A549 (cell line): Measurements from ENCODE around the gene RARA. TPM values are rescaled to one million over a fixed set of nuclear protein-coding genes. Genes with fewer than 3 reads are reported as not detected.
"Not testable (repeated sequence)": the region's sequence is repeated elsewhere in the genome, so short reads cannot be mapped to it uniquely, and the experiment has no call there.

ENCODE experiments used
- ATAC-seq, 2 experiments: fragments of 200-7000 bp in 1 of 2; fragments of >200 bp in 1 of 2; cut with Nextera tagmentation in 1 of 2; cut with Tn5 transposase in 1 of 2; 3 replicates each; pipeline versions ENCODE4 v1.8.0 to v1.9.1; 2018 to 2020; ENCODE audit warnings: mild to moderate bottlenecking in 1 of 2, moderate library complexity in 1 of 2
- CTCF ChIA-PET: fragments of 300-600 bp; sonication (Branson Sonifier 250); formaldehyde crosslinking; extraction: SDS; loops from one replicate; lab custom pipeline; 2021; ENCODE audit warnings: antibody characterized with exemption, inconsistent platforms; lab: Yijun Ruan, JAX
- POLR2A ChIA-PET: fragments of 350-600 bp; formaldehyde crosslinking; extraction: SDS; loops from one replicate; lab custom pipeline; 2021; ENCODE audit warnings: antibody characterized with exemption, inconsistent platforms; lab: Yijun Ruan, JAX
- DNase-seq, 2 experiments: peaks; one replicate each; pipeline versions ENCODE4 v3.0.0 to v3.0.0-alpha.2; 2011 to 2016; ENCODE audit warnings: low read depth in 1 of 2, low spot score in 1 of 2
- FAIRE-seq: peaks from 2 replicates; lab custom pipeline; 2011; peaks lifted over from hg19 to GRCh38; lab: Jason Lieb, UNC
- H3K27ac ChIP-seq, 2 experiments: fragments of >200 bp; sonication (Bioruptor Twin); formaldehyde crosslinking; 3 replicates each; pipeline ENCODE4 v1.5.1; 2016 to 2017
- H3K4me1 ChIP-seq: fragments of >200 bp; sonication (Bioruptor Twin); formaldehyde crosslinking; 3 replicates; pipeline ENCODE4 v1.6.1; 2016
- H3K4me2 ChIP-seq: fragments of >200 bp; sonication (Bioruptor Twin); formaldehyde crosslinking; 3 replicates; pipeline ENCODE4 v1.6.1; 2016
- H3K4me3 ChIP-seq: fragments of >200 bp; sonication (Bioruptor Twin); formaldehyde crosslinking; 3 replicates; pipeline ENCODE4 v1.5.1; 2016
- H3K9me3 ChIP-seq: fragments of >200 bp; sonication (Bioruptor Twin); formaldehyde crosslinking; 3 replicates; pipeline ENCODE4 v1.6.1; 2016
- CBX2 ChIP-seq: fragments of 200-600 bp; sonication (generic); IDR thresholded peaks from 2 replicates; pipeline ENCODE4 v1.6.1; 2016; ENCODE audit warnings: low read depth, mild to moderate bottlenecking, borderline replicate concordance
- CEBPB ChIP-seq, 2 experiments: fragments of >200 bp in 1 of 2; sonication (Bioruptor Twin) in 1 of 2; formaldehyde crosslinking in 1 of 2; IDR thresholded peaks; 2 replicates each; pipeline ENCODE4 v1.6.1; 2012 to 2016
- CHD2 ChIP-seq: fragments of 150-350 bp; IDR thresholded peaks from 2 replicates; pipeline ENCODE4 v1.6.1; 2014; ENCODE audit warnings: low read length; ENCODE audit not compliant: partially characterized antibody
- EHMT2 ChIP-seq: fragments of 200-600 bp; sonication (generic); IDR thresholded peaks from 2 replicates; pipeline ENCODE4 v1.6.1; 2016; ENCODE audit warnings: antibody characterized with exemption, low read depth, mild to moderate bottlenecking, moderate library complexity
- EP300 ChIP-seq, 2 experiments: fragments of >200 bp; sonication (Bioruptor Twin); formaldehyde crosslinking; IDR thresholded peaks; 2 replicates in 1 of 2; 3 replicates in 1 of 2; pipeline ENCODE4 v1.6.1; 2016 to 2017
- FOSL2 ChIP-seq, 2 experiments: fragments of 450-650 bp in 1 of 2; fragments of >200 bp in 1 of 2; sonication (Bioruptor Twin) in 1 of 2; formaldehyde crosslinking; IDR thresholded peaks; 2 replicates each; pipeline versions ENCODE4 v1.5.0 to v1.6.1; 2016 to 2020; ENCODE audit warnings: mild to moderate bottlenecking in 1 of 2, moderate library complexity in 1 of 2
- FOXS1 ChIP-seq: fragments of 250-450 bp; sonication (Bioruptor Pico); IDR thresholded peaks from 2 replicates; pipeline ENCODE4 v1.5.0; 2020; ENCODE audit warnings: mild to moderate bottlenecking, moderate library complexity
- HDAC2 ChIP-seq: fragments of 200-600 bp; sonication (generic); IDR thresholded peaks from 2 replicates; pipeline ENCODE4 v1.6.1; 2016
- HOXA7 ChIP-seq: fragments of 250-450 bp; sonication (Bioruptor Pico); IDR thresholded peaks from 2 replicates; pipeline ENCODE4 v1.5.0; 2020; ENCODE audit warnings: mild to moderate bottlenecking, moderate library complexity
- HOXB13 ChIP-seq: fragments of 250-450 bp; sonication (Bioruptor Pico); IDR thresholded peaks from 2 replicates; pipeline ENCODE4 v1.5.0; 2020; ENCODE audit warnings: low read depth, mild to moderate bottlenecking, moderate library complexity
- HOXB5 ChIP-seq: fragments of 250-450 bp; sonication (Bioruptor Pico); IDR thresholded peaks from 2 replicates; pipeline ENCODE4 v1.5.0; 2020; ENCODE audit warnings: mild to moderate bottlenecking, moderate library complexity
- JUNB ChIP-seq: fragments of >200 bp; sonication (Bioruptor Twin); formaldehyde crosslinking; IDR thresholded peaks from 2 replicates; pipeline ENCODE4 v1.6.1; 2016
- KDM5A ChIP-seq: fragments of 200-600 bp; sonication (generic); IDR thresholded peaks from 2 replicates; pipeline ENCODE4 v1.6.1; 2016; ENCODE audit warnings: antibody characterized with exemption, mild to moderate bottlenecking
- MAZ ChIP-seq: fragments of 150-350 bp; IDR thresholded peaks from 2 replicates; pipeline ENCODE4 v1.6.1; 2014; ENCODE audit warnings: antibody characterized with exemption, low read depth, low read length, borderline replicate concordance
- MYC ChIP-seq: IDR thresholded peaks from 2 replicates; pipeline ENCODE4 v1.6.1; 2012; ENCODE audit warnings: mild to moderate bottlenecking, inconsistent platforms, low read length, improper control_type of control experiment, borderline replicate concordance
- NPAS2 ChIP-seq: fragments of 250-450 bp; sonication (Bioruptor Pico); IDR thresholded peaks from 2 replicates; pipeline ENCODE4 v1.8.0; 2022; ENCODE audit warnings: mild to moderate bottlenecking, moderate library complexity, borderline replicate concordance
- NR3C1 ChIP-seq: fragments of >200 bp; sonication (Bioruptor Twin); formaldehyde crosslinking; IDR thresholded peaks from 3 replicates; pipeline ENCODE4 v1.6.1; 2017
- POLR2A ChIP-seq: IDR thresholded peaks from 2 replicates; pipeline ENCODE4 v1.6.1; 2012; ENCODE audit warnings: mild to moderate bottlenecking, low read length
- POLR2AphosphoS2 ChIP-seq: conservative IDR thresholded peaks from 2 replicates; pipeline ENCODE4 v1.6.1; 2012; ENCODE audit warnings: low read length, improper control_type of control experiment, inconsistent platforms
- RCOR1 ChIP-seq: fragments of 150-350 bp; IDR thresholded peaks from 2 replicates; pipeline ENCODE4 v1.6.1; 2014; ENCODE audit warnings: antibody characterized with exemption, low read length, low read depth
- RFX5 ChIP-seq: fragments of 450-650 bp; IDR thresholded peaks from 2 replicates; pipeline ENCODE4 v1.7.1; 2014; ENCODE audit warnings: antibody characterized with exemption, mild to moderate bottlenecking, moderate library complexity
- SMC3 ChIP-seq: fragments of >200 bp; sonication (Bioruptor Twin); formaldehyde crosslinking; IDR thresholded peaks from 3 replicates; pipeline ENCODE4 v1.6.1; 2018; ENCODE audit warnings: inconsistent platforms
- TP53 ChIP-seq: fragments of 250-450 bp; sonication (Bioruptor Pico); IDR thresholded peaks from 2 replicates; pipeline ENCODE4 v1.5.0; 2021; ENCODE audit warnings: mild to moderate bottlenecking, moderate library complexity
- ZC3H11A ChIP-seq: fragments of 450-650 bp; IDR thresholded peaks from 2 replicates; pipeline ENCODE4 v1.6.1; 2014; ENCODE audit warnings: antibody characterized with exemption, mild to moderate bottlenecking
- ZFP36 ChIP-seq: fragments of 450-650 bp; IDR thresholded peaks from 2 replicates; pipeline ENCODE4 v1.6.1; 2014; ENCODE audit warnings: borderline replicate concordance; ENCODE audit not compliant: partially characterized antibody
- ZNF302 ChIP-seq: fragments of 250-450 bp; sonication (Bioruptor Pico); IDR thresholded peaks from 2 replicates; pipeline ENCODE4 v1.9.0; 2021; ENCODE audit warnings: inconsistent platforms, mild to moderate bottlenecking, moderate library complexity
- WGBS: methylation state at CpG from one replicate; pipeline ENCODE4 v1.1.6; 2017; ENCODE audit errors: missing lambda C conversion rate; 5-methylcytosine and 5-hydroxymethylcytosine counted together
- polyA plus RNA-seq, 4 experiments: library from polyadenylated mRNA; depleted of rRNA in 3 of 4; stranded (reverse); fragments of >200 nt; fragmentation: RNase III in 1 of 4; extraction: RNeasy Plus Mini Kit Qiagen cat#74134 plus additional on column Dnase treatment in 1 of 4; gene quantifications; 2 replicates in 3 of 4; 3 replicates in 1 of 4; pipeline ENCODE4 v1.2.3, GENCODE V29; 2011 to 2017
- TF ChIP-seq, protein P1 (sequence below): fragments of 250-450 bp; sonication (Bioruptor Pico); IDR thresholded peaks from 2 replicates; pipeline ENCODE4 v1.5.0; 2020; ENCODE audit warnings: low read depth, mild to moderate bottlenecking, moderate library complexity

Gene RARA
- polyA plus RNA-seq, 2 of the 4 experiments (the other 2 are of a cell fraction) = 8.6 to 17.2 TPM

DNA sequence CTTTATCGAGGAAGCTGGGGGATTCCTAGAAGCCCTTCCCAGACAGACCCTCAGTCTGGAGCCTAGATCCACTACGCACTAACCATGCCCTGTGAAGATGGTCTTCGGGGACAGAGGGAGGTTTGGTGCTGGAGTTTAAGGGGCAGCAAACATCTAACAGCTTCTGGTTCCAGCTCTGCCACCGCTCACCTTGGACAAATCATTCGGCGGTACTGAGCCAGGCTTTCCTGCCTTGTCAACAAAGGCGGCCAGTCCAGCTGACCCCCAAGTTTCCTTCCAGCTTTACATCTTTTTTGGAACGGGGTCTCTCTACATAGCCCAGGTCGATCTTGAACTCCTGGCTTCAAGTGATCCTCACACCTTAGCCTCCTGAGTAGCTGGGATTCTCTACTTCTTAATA, 55.9 kb downstream of the RARA start (continued):
- TF ChIP-seq ZC3H11A (no peak), MYC (no peak), NPAS2 (CRISPR knock-in tag) (no peak)

DNA sequence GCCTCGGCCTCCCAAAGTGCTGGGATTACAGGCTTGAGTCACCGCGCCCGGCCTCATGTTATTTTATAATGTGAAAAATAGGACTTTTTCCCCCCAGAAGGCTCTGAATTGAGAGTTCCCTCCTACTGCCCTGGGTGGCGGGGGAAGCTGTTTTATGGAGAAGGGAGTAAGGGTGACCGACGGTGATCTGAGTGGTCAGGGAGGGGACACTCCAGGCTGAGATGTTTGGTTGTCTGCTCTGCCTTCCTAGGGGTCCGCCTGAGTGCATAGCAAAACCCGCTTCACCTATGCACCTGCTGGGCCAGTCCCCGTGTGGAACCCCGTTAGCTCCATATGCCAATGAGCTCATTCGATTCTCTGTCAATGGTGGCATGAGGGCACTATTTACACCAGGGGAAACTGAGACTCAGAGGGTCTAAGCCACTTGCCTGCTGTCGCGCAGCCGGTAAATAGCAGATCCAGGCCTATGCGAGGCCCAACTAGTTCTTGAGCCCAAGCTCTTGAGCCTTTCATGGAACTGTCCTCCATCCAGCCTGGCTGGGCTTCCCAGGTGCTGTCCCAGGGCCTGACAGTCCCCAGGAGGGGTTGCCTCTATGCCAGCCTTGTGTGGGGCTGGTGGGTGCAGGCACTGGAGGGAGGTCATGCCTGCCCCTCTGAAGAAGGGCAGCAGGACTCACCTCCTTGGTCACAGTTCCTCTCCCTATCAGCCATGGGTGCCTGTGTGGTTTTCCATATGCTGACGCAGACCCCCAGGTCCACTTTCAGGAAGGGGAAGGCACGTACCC, 57.3 kb downstream of the RARA start:
- DNase-seq = no peak
- TF ChIP-seq ZNF302 (CRISPR knock-in tag) (no peak), CBX2 (no peak), HOXA7 (no peak), EHMT2 (no peak), EP300 (IDR thresholded peaks at IDR 0.05) (no peak), FOXS1 (CRISPR knock-in tag) (no peak), NPAS2 (CRISPR knock-in tag) (no peak), RCOR1 (no peak), HOXB13 (CRISPR knock-in tag) (no peak)
- Histone ChIP-seq H3K9me3 (no peaks in the 10 kb centered on the region), H3K4me2 (no peak overlapping the region), H3K4me1 (peaks cover 24% of the 10 kb centered on the region), H3K27ac (no peak overlapping the region), H3K4me3 (no peak overlapping the region)
- ChIA-PET POLR2A (no interaction called here), CTCF (interaction anchor here (0.6 to 40.3 kb wide), 17 partner anchors 8 to 1301 kb away, joined by 3 to 2395 read pairs (median 9); partner anchors contain the start of genes CDC6, IGFBP4, RARA and TOP2A)
- FAIRE-seq = no peak
- WGBS = 96% methylated on average over 18 of the region's 18 CpGs
- ATAC-seq = no peak

DNA sequence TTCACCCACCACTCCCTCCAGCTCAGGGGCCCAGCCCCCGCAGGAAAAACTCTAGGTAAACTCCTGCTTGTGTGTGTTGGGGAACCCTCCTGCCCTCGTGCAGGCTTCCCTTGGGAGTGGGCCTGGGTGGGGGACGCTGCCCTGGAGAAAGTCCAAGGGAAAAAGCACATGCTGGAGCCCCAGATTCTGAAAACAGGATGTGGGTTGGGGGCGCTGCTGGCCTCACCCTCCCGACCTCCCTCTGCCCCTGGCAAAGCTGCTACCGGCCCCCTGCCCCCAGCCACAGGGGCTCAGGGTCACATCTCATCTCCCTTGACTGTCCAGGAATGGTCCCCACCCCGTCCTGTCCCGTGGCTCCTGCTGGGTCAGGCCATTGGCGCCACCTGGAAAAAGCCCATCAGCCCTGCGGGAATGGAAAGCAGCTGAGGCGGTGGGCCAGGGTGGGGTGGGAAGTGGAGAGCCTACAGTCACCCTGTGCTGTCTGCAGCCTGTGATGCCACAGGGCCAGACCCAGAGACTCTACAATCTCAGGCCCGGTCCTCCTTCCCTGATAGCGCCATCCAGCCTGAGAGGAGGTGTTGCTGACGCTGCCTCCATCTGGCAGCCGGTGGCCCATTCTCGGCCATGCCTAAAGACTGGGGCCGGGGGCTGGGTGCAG, 58.0 kb downstream of the RARA start:
- Histone ChIP-seq H3K4me1 (peaks cover 17% of the 10 kb centered on the region), H3K4me2 (no peak overlapping the region), H3K27ac (no peak overlapping the region), H3K9me3 (no peaks in the 10 kb centered on the region), H3K4me3 (no peak overlapping the region)
- ChIA-PET POLR2A (interaction anchor here (0.7 kb wide), 1 partner anchor 274 kb away, joined by 4 read pairs; no protein-coding TSS in a partner anchor), CTCF (interaction anchor here (0.6 to 40.3 kb wide), 11 partner anchors 8 to 1289 kb away, joined by 3 to 2395 read pairs (median 6); partner anchors contain the start of genes CDC6, IGFBP4, RARA and TOP2A)
- no peak for TF ChIP-seq POLR2AphosphoS2
- no peak for TF ChIP-seq CEBPB (IDR thresholded peaks at IDR 0.05)
- TF ChIP-seq CBX2 = no peak
- TF ChIP-seq KDM5A = no peak
- no peak for TF ChIP-seq TP53
- no peak for TF ChIP-seq SMC3
- FAIRE-seq (no peak), DNase-seq (no peak), ATAC-seq (no peak)
- 85% methylated on average over 15 of the region's 17 CpGs for WGBS

DNA sequence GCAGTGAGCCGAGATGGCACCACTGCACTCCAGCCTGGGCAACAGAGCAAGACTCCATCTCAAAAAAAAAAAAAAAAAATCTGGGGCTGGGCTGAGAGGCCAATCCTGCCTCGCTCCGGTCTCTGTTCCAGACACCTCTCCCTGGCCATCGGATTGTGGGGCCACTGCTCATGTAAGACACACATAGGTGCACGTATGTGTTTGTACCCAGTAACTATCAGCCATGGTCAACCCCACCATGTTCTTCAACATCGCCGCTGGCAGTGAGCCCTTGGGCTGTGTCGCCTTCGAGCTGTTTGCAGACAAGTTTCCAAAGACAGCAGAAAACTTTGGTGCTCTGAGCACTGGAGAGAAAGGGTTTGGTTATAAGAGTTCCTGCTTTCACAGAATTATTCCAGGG, 58.7 kb downstream of the RARA start:
- FAIRE-seq, H3K27ac ChIP-seq, H3K4me3 ChIP-seq, H3K9me3 ChIP-seq, DNase-seq, ATAC-seq, H3K4me2 ChIP-seq: not testable (repeated sequence)
- ChIA-PET CTCF (interaction anchor here (0.6 to 40.3 kb wide), 7 partner anchors 7 to 55 kb away, joined by 3 to 2395 read pairs (median 10); partner anchors contain the start of genes CDC6, RARA and TOP2A), POLR2A (interaction anchor here (0.7 kb wide), 1 partner anchor 275 kb away, joined by 4 read pairs; no protein-coding TSS in a partner anchor)
- 88% methylated on average over 9 of the region's 9 CpGs for WGBS
- H3K4me1 ChIP-seq = peaks cover 15% of the 10 kb centered on the region

DNA sequence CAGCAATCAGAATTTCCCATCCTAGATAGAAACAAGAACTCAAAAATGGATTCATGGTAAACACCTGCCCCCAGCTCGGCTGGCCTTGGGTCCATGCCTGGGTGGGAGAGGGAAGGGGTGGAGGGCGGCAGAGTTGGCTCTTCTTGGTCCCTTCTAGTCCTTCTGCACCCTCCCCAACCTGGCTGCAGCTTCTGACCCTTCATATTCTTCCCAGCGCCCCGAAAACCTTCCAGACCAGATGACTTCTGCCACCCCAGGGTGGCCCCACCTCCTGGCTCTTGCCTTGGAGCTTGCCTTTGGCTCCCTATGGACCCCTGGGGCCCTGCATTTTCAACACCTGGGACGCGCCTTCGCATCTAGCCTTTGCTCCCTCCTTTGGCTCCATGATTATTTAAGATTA, 60.9 kb downstream of the RARA start:
- POLR2A ChIA-PET = no interaction called here
- WGBS = 85% methylated on average over 7 of the region's 7 CpGs
- no peak for ATAC-seq
- no peak for TF ChIP-seq HOXB5 (CRISPR knock-in tag)
- no peak for TF ChIP-seq SMC3
- no peak for TF ChIP-seq HDAC2
- no peak for TF ChIP-seq RCOR1
- no peak for TF ChIP-seq MAZ
- TF ChIP-seq ZFP36 = no peak
- no peak for TF ChIP-seq JUNB
- TF ChIP-seq, protein P1, sequence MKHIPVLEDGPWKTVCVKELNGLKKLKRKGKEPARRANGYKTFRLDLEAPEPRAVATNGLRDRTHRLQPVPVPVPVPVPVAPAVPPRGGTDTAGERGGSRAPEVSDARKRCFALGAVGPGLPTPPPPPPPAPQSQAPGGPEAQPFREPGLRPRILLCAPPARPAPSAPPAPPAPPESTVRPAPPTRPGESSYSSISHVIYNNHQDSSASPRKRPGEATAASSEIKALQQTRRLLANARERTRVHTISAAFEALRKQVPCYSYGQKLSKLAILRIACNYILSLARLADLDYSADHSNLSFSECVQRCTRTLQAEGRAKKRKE = no peak
- no peak for TF ChIP-seq RFX5
- no peak for TF ChIP-seq POLR2A
- no peak for TF ChIP-seq NR3C1
- TF ChIP-seq HOXA7 = no peak
- TF ChIP-seq FOSL2 (IDR thresholded peaks at IDR 0.05) = no peak
- no peak for TF ChIP-seq FOSL2 (CRISPR knock-in tag; IDR thresholded peaks at IDR 0.05)
- TF ChIP-seq CHD2 = no peak
- no peak for TF ChIP-seq CEBPB (IDR thresholded peaks at IDR 0.05)
- no peak for TF ChIP-seq CBX2
- TF ChIP-seq ZC3H11A = no peak

More for the DNA sequence above, 60.9 kb downstream of the RARA start:
- DNase-seq = no peak
- Histone ChIP-seq H3K4me3 (no peak overlapping the region), H3K4me1 (peaks cover 9% of the 10 kb centered on the region; the same call in 1 of the 3 replicates), H3K4me2 (no peak overlapping the region), H3K27ac (no peak overlapping the region), H3K9me3 (no peaks in the 10 kb centered on the region)
- CTCF ChIA-PET = interaction anchor here (1.2 to 40.3 kb wide), 6 partner anchors 11 to 1309 kb away, joined by 3 to 2395 read pairs (median 7); partner anchors contain the start of genes CDC6, RARA and TOP2A
- no peak for FAIRE-seq
